GM23338 (cell line): ENCODE data around the gene NPIPA5. TPM values are rescaled to one million over a fixed set of nuclear protein-coding genes. Genes with fewer than 3 reads are reported as not detected.

Experiments used
- ATAC-seq: fragments of 200-7000 bp; cut with Tn5 transposase; 3 replicates; pipeline ENCODE4 v1.9.1; 2020
- DNase-seq: peaks from one replicate; pipeline ENCODE4 v3.0.0-alpha.2; 2015; ENCODE audit warnings: low spot score
- H2AFZ ChIP-seq: fragments of 200-600 bp; sonication (generic); 2 replicates; pipeline ENCODE4 v1.8.0; 2016; ENCODE audit warnings: antibody characterized with exemption, mild to moderate bottlenecking, moderate library complexity
- H3F3A ChIP-seq: fragments of 200-600 bp; sonication (generic); replicated peaks from 2 replicates; pipeline ENCODE4 v1.8.0; 2017; ENCODE audit warnings: antibody characterized with exemption, mixed run types, low read depth
- H3K27ac ChIP-seq: fragments of 200-600 bp; sonication (generic); 2 replicates; pipeline ENCODE4 v1.6.1; 2016; ENCODE audit warnings: low read depth
- H3K27me3 ChIP-seq: fragments of 200-600 bp; sonication (generic); 2 replicates; pipeline ENCODE4 v1.8.0; 2016; ENCODE audit warnings: mild to moderate bottlenecking, mixed run types, moderate library complexity; ENCODE audit not compliant: insufficient read depth
- H3K36me3 ChIP-seq: fragments of 200-600 bp; sonication (generic); 2 replicates; pipeline ENCODE4 v1.8.0; 2016; ENCODE audit warnings: mild to moderate bottlenecking; ENCODE audit not compliant: insufficient read depth
- H3K4me1 ChIP-seq: fragments of 200-600 bp; sonication (generic); 2 replicates; pipeline ENCODE4 v1.8.0; 2016; ENCODE audit warnings: mild to moderate bottlenecking, moderate library complexity; ENCODE audit not compliant: insufficient read depth
- H3K4me2 ChIP-seq: fragments of 200-600 bp; sonication (generic); 2 replicates; pipeline ENCODE4 v1.7.1; 2017; ENCODE audit warnings: mixed run types
- H3K4me3 ChIP-seq: fragments of 200-600 bp; sonication (generic); 2 replicates; pipeline ENCODE4 v1.6.1; 2016; ENCODE audit warnings: mixed run types
- H3K79me2 ChIP-seq: fragments of 200-600 bp; sonication (generic); replicated peaks from 2 replicates; pipeline ENCODE4 v1.8.0; 2017; ENCODE audit warnings: mild to moderate bottlenecking; ENCODE audit not compliant: insufficient read depth
- H3K9me2 ChIP-seq: fragments of 200-600 bp; sonication (generic); 2 replicates; pipeline ENCODE4 v1.8.0; 2017; ENCODE audit not compliant: insufficient read depth
- H4K20me1 ChIP-seq: fragments of 200-600 bp; sonication (generic); replicated peaks from 2 replicates; pipeline ENCODE4 v1.8.0; 2017; ENCODE audit warnings: mild to moderate bottlenecking; ENCODE audit not compliant: insufficient read depth
- H3K27ac Mint-ChIP-seq: 2 replicates; pipeline ENCODE4 v1.8.0; 2020; ENCODE audit warnings: inconsistent platforms, mild to moderate bottlenecking, moderate library complexity, mixed read lengths
- H3K27me3 Mint-ChIP-seq: 3 replicates; pipeline ENCODE4 v1.8.0; 2022; ENCODE audit warnings: low read depth, mild to moderate bottlenecking, moderate library complexity, mixed read lengths, inconsistent platforms; ENCODE audit not compliant: insufficient read depth, poor library complexity
- H3K36me3 Mint-ChIP-seq: 3 replicates; pipeline ENCODE4 v1.8.0; 2021; ENCODE audit warnings: low read depth, mild to moderate bottlenecking, inconsistent platforms, moderate library complexity, mixed read lengths
- H3K4me1 Mint-ChIP-seq: 3 replicates; pipeline ENCODE4 v1.8.0; 2020; ENCODE audit warnings: mild to moderate bottlenecking, inconsistent platforms, mixed read lengths
- H3K4me3 Mint-ChIP-seq: 3 replicates; pipeline ENCODE4 v1.8.0; 2021; ENCODE audit warnings: moderate library complexity, mild to moderate bottlenecking, inconsistent platforms, mixed read lengths
- H3K9me3 Mint-ChIP-seq: 3 replicates; pipeline ENCODE4 v1.8.0; 2020; ENCODE audit warnings: moderate library complexity, mild to moderate bottlenecking, inconsistent platforms, mixed read lengths
- CREB1 ChIP-seq: fragments of 250-450 bp; sonication (Bioruptor Pico); IDR thresholded peaks from 2 replicates; pipeline ENCODE4 v1.5.0; 2020; ENCODE audit warnings: low read depth, mild to moderate bottlenecking, moderate library complexity
- EZH2 ChIP-seq: fragments of 200-600 bp; sonication (generic); IDR thresholded peaks from one replicate; pipeline ENCODE4 v1.8.0; 2017; ENCODE audit warnings: antibody characterized with exemption, mild to moderate bottlenecking, low read depth; ENCODE audit not compliant: unreplicated experiment
- EZH2phosphoT487 ChIP-seq: fragments of 200-600 bp; sonication (generic); IDR thresholded peaks from one replicate; pipeline ENCODE4 v1.8.1; 2018; ENCODE audit warnings: antibody characterized with exemption; ENCODE audit not compliant: unreplicated experiment
- NANOG ChIP-seq: IDR thresholded peaks from 2 replicates; pipeline ENCODE4 v1.6.1; 2016; ENCODE audit warnings: antibody characterized with exemption, borderline replicate concordance
- POLR2AphosphoS5 ChIP-seq: IDR thresholded peaks from 2 replicates; pipeline ENCODE4 v1.6.1; 2016; ENCODE audit warnings: antibody characterized with exemption, low read depth
- STAT1 ChIP-seq: IDR thresholded peaks from one replicate; pipeline ENCODE4 v1.6.1; 2016; ENCODE audit warnings: antibody characterized with exemption; ENCODE audit not compliant: unreplicated experiment
- ZNF114 ChIP-seq: fragments of 250-450 bp; sonication (Bioruptor Pico); IDR thresholded peaks from 2 replicates; pipeline ENCODE4 v1.5.0; 2020; ENCODE audit warnings: mild to moderate bottlenecking, moderate library complexity
- ZNF331 ChIP-seq: fragments of 250-450 bp; sonication (Bioruptor Pico); IDR thresholded peaks from 2 replicates; pipeline ENCODE4 v1.5.0; 2020; ENCODE audit warnings: low read depth, mild to moderate bottlenecking, moderate library complexity
- polyA plus RNA-seq: library from polyadenylated mRNA; unstranded; fragments of >200 nt; fragmentation: Nextera tagmentation; extraction: Ambion mirVana; gene quantifications from 2 replicates; pipeline ENCODE4 v1.2.1, GENCODE V29; 2016
- total RNA-seq: library from RNA; depleted of rRNA; stranded (reverse); fragments of >200 nt; shearing (Covaris generic); gene quantifications from 2 replicates; pipeline ENCODE4 v1.2.3, GENCODE V29; 2014
- TF ChIP-seq, protein P1 (sequence below): IDR thresholded peaks from 2 replicates; pipeline ENCODE4 v1.6.1; 2016; ENCODE audit warnings: antibody characterized with exemption
- TF ChIP-seq, protein P2 (sequence below): fragments of 250-450 bp; sonication (Bioruptor Pico); IDR thresholded peaks from 2 replicates; pipeline ENCODE4 v1.5.0; 2020; ENCODE audit warnings: mild to moderate bottlenecking, moderate library complexity
- TF ChIP-seq, protein P3 (sequence below): IDR thresholded peaks from one replicate; pipeline ENCODE4 v1.6.1; 2018; ENCODE audit warnings: antibody characterized with exemption; ENCODE audit not compliant: unreplicated experiment
- TF ChIP-seq, protein P4 (sequence below), 2 experiments: fragments of 200-600 bp in 1 of 2; sonication (generic) in 1 of 2; conservative IDR thresholded peaks; 2 replicates each; pipeline versions ENCODE4 v1.5.1 to v1.6.1; 2016 to 2017; ENCODE audit warnings: antibody characterized with exemption in 2 of 2, low read depth in 2 of 2, mild to moderate bottlenecking in 2 of 2, moderate library complexity in 1 of 2

Gene NPIPA5
- total and polyA plus RNA-seq, 2 experiments from 2014 or later: 0.56 to 2.7 TPM

DNA sequence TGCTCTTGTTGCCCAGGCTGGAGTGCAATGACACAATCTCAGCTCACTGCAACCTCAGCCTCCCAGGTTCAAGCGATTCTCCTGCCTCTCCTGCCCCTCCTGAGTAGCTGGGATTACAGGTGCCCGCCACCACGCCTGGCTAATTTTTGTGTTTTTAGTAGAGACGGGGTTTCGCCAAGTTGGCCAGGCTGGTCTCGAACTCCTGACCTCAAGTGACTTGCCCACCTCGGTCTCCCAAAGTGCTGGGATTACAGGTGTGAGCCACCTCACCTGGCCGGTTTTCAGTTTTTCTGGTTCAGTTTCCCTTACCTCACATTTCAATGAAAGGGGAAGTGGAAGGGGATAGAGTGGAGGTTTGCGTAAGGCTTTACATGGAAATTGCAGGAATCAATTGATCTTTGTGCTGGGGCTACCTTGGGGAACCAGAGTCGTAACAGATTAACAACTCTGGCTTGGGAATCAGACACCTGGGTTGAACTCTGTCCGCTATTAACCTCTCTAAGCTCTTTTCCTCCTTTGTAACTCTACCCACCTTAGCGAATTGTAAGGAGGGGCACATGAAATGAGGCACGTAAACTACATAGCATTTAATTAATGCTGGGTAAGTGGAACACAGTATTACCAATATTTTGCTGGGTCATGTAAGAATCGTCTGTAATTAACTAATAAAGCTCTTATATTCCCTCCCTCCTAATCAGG, 20.7 kb upstream of the NPIPA5 start:
- H3K36me3 Mint-ChIP-seq: peaks cover 10% of the 10 kb centered on the region; the same call in 2 of the 3 replicates
- Histone ChIP-seq H3K4me3 (no peak overlapping the region), H3K9me2 (no peaks in the 10 kb centered on the region), H3F3A (no peaks in the 10 kb centered on the region; the same call in 1 of the 2 replicates), H4K20me1 (no peaks in the 10 kb centered on the region), H3K36me3 (no peaks in the 10 kb centered on the region), H3K79me2 (no peaks in the 10 kb centered on the region), H3K4me2 (0 out of 2 replicates have a peak overlapping the region, but pooled peaks have one; percentile 26), H3K27ac (no peak overlapping the region), H3K4me1 (peaks cover 12% of the 10 kb centered on the region), H3K27me3 (0 out of 2 replicates have a peak, but pooled peaks cover 2% of the 10 kb centered on the region), H2AFZ (no peak overlapping the region)
- H3K27ac Mint-ChIP-seq: no peak overlapping the region
- no peak overlapping the region for H3K4me3 Mint-ChIP-seq
- H3K9me3 Mint-ChIP-seq: no peaks in the 10 kb centered on the region; the same call in 2 of the 3 replicates
- peaks cover 12% of the 10 kb centered on the region for H3K27me3 Mint-ChIP-seq
- H3K4me1 Mint-ChIP-seq: peaks cover 30% of the 10 kb centered on the region
- TF ChIP-seq POLR2AphosphoS5 (no peak), NANOG (no peak), ZNF331 (CRISPR knock-in tag) (no peak), EZH2 (no peak), CREB1 (CRISPR knock-in tag) (no peak), EZH2phosphoT487 (no peak), ZNF114 (CRISPR knock-in tag) (no peak), STAT1 (no peak)
- TF ChIP-seq, protein P1, sequence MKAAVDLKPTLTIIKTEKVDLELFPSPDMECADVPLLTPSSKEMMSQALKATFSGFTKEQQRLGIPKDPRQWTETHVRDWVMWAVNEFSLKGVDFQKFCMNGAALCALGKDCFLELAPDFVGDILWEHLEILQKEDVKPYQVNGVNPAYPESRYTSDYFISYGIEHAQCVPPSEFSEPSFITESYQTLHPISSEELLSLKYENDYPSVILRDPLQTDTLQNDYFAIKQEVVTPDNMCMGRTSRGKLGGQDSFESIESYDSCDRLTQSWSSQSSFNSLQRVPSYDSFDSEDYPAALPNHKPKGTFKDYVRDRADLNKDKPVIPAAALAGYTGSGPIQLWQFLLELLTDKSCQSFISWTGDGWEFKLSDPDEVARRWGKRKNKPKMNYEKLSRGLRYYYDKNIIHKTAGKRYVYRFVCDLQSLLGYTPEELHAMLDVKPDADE: no peak
- TF ChIP-seq, protein P2, sequence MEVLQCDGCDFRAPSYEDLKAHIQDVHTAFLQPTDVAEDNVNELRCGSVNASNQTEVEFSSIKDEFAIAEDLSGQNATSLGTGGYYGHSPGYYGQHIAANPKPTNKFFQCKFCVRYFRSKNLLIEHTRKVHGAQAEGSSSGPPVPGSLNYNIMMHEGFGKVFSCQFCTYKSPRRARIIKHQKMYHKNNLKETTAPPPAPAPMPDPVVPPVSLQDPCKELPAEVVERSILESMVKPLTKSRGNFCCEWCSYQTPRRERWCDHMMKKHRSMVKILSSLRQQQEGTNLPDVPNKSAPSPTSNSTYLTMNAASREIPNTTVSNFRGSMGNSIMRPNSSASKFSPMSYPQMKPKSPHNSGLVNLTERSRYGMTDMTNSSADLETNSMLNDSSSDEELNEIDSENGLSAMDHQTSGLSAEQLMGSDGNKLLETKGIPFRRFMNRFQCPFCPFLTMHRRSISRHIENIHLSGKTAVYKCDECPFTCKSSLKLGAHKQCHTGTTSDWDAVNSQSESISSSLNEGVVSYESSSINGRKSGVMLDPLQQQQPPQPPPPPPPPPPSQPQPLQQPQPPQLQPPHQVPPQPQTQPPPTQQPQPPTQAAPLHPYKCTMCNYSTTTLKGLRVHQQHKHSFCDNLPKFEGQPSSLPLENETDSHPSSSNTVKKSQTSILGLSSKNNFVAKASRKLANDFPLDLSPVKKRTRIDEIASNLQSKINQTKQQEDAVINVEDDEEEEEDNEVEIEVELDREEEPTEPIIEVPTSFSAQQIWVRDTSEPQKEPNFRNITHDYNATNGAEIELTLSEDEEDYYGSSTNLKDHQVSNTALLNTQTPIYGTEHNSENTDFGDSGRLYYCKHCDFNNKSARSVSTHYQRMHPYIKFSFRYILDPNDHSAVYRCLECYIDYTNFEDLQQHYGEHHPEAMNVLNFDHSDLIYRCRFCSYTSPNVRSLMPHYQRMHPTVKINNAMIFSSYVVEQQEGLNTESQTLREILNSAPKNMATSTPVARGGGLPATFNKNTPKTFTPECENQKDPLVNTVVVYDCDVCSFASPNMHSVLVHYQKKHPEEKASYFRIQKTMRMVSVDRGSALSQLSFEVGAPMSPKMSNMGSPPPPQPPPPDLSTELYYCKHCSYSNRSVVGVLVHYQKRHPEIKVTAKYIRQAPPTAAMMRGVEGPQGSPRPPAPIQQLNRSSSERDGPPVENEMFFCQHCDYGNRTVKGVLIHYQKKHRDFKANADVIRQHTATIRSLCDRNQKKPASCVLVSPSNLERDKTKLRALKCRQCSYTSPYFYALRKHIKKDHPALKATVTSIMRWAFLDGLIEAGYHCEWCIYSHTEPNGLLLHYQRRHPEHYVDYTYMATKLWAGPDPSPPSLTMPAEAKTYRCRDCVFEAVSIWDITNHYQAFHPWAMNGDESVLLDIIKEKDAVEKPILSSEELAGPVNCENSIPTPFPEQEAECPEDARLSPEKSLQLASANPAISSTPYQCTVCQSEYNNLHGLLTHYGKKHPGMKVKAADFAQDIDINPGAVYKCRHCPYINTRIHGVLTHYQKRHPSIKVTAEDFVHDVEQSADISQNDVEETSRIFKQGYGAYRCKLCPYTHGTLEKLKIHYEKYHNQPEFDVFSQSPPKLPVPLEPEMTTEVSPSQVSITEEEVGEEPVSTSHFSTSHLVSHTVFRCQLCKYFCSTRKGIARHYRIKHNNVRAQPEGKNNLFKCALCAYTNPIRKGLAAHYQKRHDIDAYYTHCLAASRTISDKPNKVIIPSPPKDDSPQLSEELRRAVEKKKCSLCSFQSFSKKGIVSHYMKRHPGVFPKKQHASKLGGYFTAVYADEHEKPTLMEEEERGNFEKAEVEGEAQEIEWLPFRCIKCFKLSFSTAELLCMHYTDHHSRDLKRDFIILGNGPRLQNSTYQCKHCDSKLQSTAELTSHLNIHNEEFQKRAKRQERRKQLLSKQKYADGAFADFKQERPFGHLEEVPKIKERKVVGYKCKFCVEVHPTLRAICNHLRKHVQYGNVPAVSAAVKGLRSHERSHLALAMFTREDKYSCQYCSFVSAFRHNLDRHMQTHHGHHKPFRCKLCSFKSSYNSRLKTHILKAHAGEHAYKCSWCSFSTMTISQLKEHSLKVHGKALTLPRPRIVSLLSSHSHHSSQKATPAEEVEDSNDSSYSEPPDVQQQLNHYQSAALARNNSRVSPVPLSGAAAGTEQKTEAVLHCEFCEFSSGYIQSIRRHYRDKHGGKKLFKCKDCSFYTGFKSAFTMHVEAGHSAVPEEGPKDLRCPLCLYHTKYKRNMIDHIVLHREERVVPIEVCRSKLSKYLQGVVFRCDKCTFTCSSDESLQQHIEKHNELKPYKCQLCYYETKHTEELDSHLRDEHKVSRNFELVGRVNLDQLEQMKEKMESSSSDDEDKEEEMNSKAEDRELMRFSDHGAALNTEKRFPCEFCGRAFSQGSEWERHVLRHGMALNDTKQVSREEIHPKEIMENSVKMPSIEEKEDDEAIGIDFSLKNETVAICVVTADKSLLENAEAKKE (CRISPR knock-in tag): no peak
- TF ChIP-seq, protein P3, sequence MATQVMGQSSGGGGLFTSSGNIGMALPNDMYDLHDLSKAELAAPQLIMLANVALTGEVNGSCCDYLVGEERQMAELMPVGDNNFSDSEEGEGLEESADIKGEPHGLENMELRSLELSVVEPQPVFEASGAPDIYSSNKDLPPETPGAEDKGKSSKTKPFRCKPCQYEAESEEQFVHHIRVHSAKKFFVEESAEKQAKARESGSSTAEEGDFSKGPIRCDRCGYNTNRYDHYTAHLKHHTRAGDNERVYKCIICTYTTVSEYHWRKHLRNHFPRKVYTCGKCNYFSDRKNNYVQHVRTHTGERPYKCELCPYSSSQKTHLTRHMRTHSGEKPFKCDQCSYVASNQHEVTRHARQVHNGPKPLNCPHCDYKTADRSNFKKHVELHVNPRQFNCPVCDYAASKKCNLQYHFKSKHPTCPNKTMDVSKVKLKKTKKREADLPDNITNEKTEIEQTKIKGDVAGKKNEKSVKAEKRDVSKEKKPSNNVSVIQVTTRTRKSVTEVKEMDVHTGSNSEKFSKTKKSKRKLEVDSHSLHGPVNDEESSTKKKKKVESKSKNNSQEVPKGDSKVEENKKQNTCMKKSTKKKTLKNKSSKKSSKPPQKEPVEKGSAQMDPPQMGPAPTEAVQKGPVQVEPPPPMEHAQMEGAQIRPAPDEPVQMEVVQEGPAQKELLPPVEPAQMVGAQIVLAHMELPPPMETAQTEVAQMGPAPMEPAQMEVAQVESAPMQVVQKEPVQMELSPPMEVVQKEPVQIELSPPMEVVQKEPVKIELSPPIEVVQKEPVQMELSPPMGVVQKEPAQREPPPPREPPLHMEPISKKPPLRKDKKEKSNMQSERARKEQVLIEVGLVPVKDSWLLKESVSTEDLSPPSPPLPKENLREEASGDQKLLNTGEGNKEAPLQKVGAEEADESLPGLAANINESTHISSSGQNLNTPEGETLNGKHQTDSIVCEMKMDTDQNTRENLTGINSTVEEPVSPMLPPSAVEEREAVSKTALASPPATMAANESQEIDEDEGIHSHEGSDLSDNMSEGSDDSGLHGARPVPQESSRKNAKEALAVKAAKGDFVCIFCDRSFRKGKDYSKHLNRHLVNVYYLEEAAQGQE: no peak
- TF ChIP-seq, protein P4, sequence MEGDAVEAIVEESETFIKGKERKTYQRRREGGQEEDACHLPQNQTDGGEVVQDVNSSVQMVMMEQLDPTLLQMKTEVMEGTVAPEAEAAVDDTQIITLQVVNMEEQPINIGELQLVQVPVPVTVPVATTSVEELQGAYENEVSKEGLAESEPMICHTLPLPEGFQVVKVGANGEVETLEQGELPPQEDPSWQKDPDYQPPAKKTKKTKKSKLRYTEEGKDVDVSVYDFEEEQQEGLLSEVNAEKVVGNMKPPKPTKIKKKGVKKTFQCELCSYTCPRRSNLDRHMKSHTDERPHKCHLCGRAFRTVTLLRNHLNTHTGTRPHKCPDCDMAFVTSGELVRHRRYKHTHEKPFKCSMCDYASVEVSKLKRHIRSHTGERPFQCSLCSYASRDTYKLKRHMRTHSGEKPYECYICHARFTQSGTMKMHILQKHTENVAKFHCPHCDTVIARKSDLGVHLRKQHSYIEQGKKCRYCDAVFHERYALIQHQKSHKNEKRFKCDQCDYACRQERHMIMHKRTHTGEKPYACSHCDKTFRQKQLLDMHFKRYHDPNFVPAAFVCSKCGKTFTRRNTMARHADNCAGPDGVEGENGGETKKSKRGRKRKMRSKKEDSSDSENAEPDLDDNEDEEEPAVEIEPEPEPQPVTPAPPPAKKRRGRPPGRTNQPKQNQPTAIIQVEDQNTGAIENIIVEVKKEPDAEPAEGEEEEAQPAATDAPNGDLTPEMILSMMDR (conservative IDR thresholded peaks at IDR 0.05; ENCODE audit: low read depth in 2 of 2): no peak
- DNase-seq (peak; percentile 23), ATAC-seq (no peak)
